ENCODE results near the gene THBS3.

DNA sequence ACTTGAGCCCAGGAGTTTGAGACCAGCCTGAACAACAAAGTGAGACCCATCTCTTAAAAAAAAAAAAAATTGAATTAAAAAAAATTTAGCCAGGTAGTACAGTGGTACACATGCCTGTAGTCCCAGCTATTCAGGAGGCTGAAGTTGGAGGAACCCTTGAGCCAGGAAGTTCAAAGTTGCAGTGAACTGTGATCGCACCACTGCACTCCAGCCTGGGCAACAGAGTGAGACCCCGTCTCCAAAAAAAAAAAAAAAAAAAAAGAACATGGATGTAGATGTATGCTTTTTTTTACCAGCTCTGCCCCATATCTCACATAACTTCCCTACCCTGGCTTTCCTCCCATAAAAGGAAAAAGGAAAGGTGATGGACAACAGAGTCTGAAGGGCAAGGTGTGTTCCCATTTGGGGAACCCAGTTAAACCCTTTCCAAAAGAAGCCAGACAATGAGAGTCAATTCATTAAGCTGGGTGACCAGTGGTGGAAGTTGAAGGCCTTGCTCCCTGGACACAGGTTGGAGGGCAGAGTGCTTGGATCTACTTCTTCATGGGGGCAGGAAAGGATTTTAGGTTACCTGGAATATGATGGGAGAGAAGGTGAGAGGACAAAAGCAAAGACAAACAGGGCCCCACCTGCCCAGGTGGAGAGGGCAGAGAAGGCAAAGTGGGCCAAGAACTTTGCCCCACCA, 37.5 kb downstream of the THBS3 start:
- no peak for TF ChIP-seq GATA2 (IDR thresholded peaks at IDR 0.05; ENCODE audit: low read depth, low read length)
- no peak for TF ChIP-seq GATA3 (IDR thresholded peaks at IDR 0.05; ENCODE audit: low read depth, low read length)
